ENCODE results near the gene ADARB1.
A peak's percentile ranks its signal among the peaks of the same experiment; 100 is the strongest.
"Not testable (repeated sequence)": the region's sequence is repeated elsewhere in the genome, so short reads cannot be mapped to it uniquely, and the experiment has no call there.

Gene ADARB1

GRCh38 chr21:45138199-45139002 is 64.0 kb downstream of the ADARB1 start:
- peak; percentile 68 for DNase-seq

DNA sequence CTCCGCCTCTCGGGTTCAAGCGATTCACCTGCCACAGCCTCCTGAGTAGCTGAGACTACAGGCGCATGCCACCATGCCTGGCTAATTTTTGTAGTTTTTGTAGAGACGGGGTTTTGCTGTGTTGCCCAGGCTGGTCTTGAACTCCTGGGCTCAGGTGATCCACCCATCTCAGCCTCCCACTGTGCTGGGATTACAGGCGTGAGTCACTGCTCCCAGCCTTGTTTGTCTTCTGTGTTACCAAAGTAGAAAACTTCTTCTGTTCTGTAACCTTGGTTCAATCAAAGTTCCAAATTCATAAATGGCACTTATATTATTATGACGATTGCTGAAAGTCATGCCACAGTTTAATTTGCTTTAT is 64.6 kb downstream of the ADARB1 start:
- DNase-seq, result not testable (repeated sequence)

DNA sequence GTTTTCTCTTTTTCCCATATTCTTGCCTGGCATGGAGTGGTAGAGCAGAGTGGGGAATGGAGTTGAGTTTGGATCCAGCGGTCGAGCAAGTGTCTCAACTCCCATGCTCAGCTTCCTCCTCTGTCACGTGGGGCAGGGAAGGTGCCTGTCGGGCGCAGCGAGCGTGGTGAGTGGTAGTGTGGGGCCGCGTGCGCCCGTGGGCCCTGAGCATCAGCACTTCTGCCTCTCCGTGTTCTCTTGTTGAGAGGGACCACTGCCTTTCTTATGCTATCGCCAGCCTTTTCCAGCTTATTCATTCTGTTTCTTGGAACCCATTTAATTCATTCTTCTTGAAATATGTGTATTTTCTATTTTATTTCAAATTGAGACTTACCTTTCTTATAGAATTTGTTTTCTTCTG is 65.1 kb downstream of the ADARB1 start:
- no peak for DNase-seq

DNA sequence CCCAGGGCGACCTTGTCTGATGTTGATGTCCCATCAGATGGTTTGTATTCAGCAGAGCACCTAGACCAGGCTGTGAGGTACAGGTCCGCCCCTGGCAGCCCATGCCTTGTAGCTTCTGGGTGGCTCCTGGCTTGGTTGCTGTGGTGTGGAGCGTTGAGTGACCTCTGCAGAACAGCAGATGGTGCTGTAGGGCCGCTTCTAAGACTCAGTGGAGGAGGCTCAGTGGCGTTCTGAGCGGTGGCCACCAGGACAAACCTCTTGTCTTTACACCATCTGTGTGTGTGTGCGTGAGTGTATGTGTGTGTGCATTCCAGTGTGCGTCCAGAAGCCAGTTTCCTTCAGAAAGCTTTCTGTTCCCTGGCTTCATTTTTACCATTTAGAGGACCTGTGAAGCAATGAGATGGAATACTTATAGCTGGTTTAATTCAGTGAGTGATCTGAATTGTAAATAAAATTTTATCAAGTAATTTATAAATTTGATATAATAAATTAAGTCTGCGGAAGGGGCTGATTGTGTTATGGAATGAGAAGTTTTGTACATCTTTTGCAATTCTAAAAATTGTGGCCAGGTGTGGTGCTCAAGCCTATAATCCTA is 66.1 kb downstream of the ADARB1 start:
- peak; percentile 92 for DNase-seq

DNA sequence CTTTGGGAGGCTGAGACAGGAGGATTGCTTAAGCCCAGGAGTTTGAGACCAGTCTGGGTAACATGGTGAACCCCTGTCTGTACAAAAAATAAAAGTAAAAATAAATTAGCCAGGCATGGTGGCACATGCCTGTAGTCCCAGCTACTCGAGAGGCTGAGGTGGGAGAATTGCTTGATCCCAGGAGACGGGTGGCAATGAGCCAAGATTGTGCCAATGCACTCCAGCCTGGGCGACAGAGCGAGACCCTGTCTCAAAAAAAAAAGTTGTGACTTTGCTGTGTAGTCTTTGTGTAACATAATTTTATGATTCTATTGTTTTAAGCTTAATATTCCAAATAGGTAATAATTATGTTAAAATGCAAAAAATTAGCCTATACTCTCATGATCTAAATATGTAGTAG is 66.6 kb downstream of the ADARB1 start:
- DNase-seq, result not testable (repeated sequence)

GRCh38 chr21:45141507-45141906 is 67.1 kb downstream of the ADARB1 start:
- no peak for DNase-seq

GRCh38 chr21:45142469-45143308 is 68.3 kb downstream of the ADARB1 start:
- DNase-seq, result peak; percentile 10

GRCh38 chr21:45143855-45144254 is 69.5 kb downstream of the ADARB1 start:
- no peak for DNase-seq

GRCh38 chr21:45145146-45145545 is 70.8 kb downstream of the ADARB1 start:
- DNase-seq, result no peak

GRCh38 chr21:45145846-45146245 is 71.5 kb downstream of the ADARB1 start:
- not testable (repeated sequence) for DNase-seq

DNA sequence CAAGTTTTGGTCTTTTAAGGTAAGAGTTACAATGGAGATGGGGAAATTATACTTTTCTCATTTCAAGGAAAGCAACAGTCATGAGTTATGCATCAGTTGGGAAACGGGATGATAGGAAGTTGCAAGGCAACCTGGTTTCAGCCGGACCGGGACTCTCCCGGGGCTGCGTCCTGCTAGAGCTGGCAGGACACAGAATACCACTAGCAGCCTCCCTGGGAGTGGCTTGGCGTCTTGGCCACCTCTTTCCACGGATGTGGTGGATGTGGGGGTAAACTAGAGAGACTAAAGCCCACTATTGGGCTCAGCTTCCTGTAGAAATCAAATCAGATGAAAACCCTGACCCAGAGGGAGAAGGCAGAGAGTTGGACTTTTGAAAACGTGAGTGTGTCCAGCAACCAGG is 71.9 kb downstream of the ADARB1 start:
- no peak for DNase-seq

GRCh38 chr21:45146801-45147200 is 72.4 kb downstream of the ADARB1 start:
- DNase-seq, result no peak

GRCh38 chr21:45147473-45148315 is 73.3 kb downstream of the ADARB1 start:
- no peak for DNase-seq

DNA sequence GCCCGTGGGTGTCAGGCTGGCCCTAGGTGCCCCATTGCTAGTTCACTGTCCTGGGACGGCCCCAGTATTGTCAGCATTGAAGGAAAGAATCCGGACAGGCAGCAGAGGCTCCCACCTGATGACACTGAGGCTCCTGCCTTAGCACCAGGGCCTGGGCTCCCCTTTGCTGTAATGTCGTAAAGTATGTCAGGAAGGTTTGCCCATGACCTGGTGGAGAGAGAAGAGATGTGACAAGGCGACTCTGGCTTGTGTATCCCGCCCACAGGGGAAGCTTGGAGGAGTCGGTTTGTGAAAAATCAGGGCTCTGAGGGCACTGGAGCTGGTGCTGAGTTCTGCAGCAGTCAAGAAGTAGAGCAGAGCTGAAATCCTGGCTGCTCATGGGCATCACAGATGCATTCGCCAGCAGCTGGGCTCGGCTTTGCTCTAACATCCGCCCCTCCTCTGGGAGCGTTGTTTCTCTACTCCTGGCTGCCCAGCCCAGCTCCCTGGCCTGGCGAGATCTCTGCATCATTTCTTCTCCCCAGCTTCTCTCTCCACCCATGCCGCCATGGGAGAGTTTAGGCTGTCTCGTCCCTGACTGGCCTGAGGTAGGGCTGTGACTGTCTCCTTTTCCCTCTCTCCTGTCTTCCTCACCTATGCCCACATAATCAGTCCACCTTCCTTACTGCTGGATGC is 74.1 kb downstream of the ADARB1 start:
- DNase-seq, result no peak

GRCh38 chr21:45149021-45149420 is 74.6 kb downstream of the ADARB1 start:
- no peak for DNase-seq

- DNase-seq, result no peak
Measured at GRCh38 chr21:45150638-45151131, 76.3 kb downstream of the ADARB1 start.

DNA sequence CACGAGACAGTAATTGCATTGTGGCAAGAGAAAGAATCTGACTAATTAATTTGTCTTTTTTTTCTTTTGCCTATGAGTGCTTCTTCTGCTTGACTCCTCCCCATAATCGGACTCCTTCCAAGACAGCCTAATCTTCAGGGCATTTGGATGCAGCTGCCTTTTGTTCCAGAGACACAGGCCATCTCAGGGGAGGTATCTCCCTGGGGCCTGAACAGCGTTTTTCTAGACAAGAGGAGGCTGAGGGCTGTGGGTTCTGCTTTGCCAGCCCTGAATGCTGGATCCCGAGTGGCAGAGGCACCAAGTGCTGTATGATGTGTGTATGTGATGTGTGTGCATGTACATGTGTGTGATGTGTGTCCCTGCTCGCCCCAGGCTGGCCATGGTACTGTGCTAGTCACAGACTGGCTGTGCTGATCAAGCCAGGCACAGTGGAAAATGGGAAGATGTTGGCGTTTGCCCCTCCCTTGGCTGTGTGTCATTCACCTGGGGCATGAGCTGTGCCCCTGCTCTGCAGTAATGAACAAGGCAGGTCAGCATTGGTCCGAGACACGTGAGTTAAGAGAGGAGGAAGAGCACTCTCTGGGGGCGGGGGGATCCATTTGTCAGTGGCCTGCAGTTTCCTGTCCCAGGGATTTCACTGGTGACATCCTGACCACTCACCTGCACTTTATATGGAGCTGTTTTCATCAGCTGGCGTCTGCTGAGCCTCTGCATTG is 77.2 kb downstream of the ADARB1 start:
- DNase-seq, result peak; percentile 13

DNA sequence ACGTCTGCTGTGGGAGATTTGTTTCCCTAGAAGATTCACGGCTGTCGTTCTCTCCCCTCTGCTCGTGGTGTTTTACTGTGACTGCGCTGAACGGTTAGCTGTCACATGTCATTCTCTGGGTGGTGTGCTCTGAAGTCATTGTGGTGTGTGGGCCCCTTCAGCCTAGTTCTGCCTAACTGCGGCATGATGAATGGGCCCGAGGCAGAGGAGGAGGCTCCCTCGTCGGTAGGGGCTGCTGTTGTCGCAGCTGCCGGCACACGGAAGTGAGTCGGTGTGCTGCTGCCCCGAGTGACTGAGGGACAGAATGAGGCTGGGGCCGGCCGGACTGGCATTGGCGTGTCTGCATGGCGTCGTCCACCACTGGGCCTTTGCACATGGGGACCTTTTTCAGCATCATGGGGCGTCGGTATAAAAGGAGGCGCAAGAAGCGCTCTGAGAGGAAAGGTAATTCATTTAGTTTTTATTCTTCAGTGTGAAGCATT is 77.9 kb downstream of the ADARB1 start:
- peak; percentile 93 for DNase-seq

- peak; percentile 50 for DNase-seq
Measured at GRCh38 chr21:45153358-45154318, 79.3 kb downstream of the ADARB1 start.

Measured in MV-4-11 (cell line).